CD4-positive, alpha-beta T cell treated with Interferon alpha-2 for 1 hour (primary cell): ENCODE measurements around the gene DPF3.

Source experiments
- DNase-seq, 2 donors: peaks; one replicate each; pipeline ENCODE4 v3.0.0-alpha.2; 2020 to 2022

The DPF3 gene

GRCh38 chr14:72792051-72792788, 101.7 kb downstream of the DPF3 start:
- DNase-seq, result no peak

- DNase-seq, result no peak
Measured at GRCh38 chr14:72790887-72791566, 102.9 kb downstream of the DPF3 start.

- DNase-seq, result no peak
Measured at GRCh38 chr14:72788972-72789728, 104.8 kb downstream of the DPF3 start.

GRCh38 chr14:72788255-72788654, 105.6 kb downstream of the DPF3 start:
- DNase-seq, result no peak

- DNase-seq, result no peak
Measured at GRCh38 chr14:72787841-72788240, 106.1 kb downstream of the DPF3 start.

GRCh38 chr14:72786378-72787350, 107.2 kb downstream of the DPF3 start:
- no peak for DNase-seq

GRCh38 chr14:72783741-72784140, 110.2 kb downstream of the DPF3 start:
- DNase-seq, result no peak

DNA sequence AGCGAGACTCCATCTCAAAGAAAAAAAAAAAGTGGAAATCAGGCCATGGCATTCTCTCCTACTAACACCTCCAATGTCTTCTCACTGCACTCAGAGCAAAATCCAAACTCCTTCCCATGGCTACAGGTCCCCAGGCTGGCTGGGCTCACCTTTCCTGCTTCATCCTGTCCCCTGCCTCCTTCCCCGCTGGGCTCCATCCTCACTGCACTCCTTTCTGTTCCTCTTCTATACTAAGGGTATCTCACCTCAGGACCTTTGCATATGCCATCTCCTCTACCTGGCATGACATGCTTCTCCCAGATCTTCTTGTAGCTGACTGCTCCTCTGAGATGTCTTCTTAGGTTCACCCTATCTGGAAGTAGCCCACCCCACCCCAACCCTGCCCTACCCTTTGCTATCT, 111.1 kb downstream of the DPF3 start:
- no peak for DNase-seq

DNA sequence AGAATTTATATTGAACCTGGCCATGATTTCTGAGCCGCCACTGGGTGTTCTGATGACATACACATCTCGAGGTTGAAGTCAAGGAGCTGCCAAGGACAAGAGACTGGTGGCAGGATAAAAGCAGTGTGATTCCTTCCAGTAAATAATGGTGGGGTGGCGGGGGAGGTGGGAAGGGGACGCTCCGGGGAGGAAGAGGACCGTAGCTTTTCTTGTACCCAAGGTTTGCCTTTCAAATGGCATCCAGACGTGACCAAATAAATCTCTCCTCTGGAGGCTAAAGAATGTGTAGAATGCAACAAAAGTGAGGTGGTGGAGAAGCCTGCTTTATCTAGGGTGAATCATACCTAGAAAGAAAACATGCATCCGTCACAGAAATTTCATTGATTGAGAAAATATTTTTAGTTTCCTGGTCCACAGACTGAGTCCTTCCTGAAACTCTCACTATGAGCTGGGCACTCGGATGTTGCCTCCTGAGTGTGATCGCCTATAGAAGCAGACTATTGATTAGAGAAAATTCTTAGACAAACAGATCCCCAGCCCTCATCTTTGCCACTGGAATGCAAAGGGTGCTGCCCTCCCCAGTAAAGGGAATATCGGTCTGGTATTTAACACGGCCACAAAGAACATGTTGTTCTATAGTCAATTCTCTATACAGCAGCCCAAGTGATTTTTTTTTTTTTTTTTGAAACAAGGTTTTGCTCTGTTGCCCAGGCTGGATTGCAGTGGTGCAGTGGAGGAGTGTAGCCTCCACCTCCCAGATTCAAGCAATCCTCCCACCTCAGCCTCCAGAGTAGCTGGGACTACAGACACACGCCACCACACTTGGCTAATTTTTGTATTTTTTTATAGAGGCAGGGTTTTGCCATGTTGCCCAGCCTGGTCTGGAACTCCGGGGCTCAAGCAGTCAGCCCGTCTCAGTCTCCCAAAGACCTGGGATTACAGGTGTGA, 112.1 kb downstream of the DPF3 start:
- no peak for DNase-seq

DNA sequence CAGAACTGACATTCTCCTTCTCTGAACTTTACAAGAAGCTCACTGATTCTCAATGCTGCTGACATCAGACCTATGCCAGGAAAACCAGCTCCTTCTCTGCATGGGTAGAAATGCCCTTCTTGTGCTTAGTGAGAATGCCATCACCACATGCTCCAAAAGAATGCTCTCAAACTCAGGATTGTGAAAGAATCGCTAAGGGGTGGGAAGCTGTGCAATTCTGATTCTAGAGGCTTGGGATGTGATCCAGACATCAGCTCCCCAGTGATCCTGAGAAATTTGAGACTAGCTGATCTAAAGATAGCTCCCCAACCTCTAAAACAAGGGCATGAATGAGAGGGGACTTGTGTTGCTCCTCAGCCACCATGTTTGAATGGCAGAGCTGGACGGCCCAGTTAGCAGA, 113.2 kb downstream of the DPF3 start:
- no peak for DNase-seq

- DNase-seq, result no peak
Measured at GRCh38 chr14:72779679-72780078, 114.2 kb downstream of the DPF3 start.

- no peak for DNase-seq
Measured at GRCh38 chr14:72777636-72778035, 116.3 kb downstream of the DPF3 start.

GRCh38 chr14:72776701-72777261, 117.1 kb downstream of the DPF3 start:
- no peak for DNase-seq

- no peak for DNase-seq
Measured at GRCh38 chr14:72775923-72776554, 117.9 kb downstream of the DPF3 start.

DNA sequence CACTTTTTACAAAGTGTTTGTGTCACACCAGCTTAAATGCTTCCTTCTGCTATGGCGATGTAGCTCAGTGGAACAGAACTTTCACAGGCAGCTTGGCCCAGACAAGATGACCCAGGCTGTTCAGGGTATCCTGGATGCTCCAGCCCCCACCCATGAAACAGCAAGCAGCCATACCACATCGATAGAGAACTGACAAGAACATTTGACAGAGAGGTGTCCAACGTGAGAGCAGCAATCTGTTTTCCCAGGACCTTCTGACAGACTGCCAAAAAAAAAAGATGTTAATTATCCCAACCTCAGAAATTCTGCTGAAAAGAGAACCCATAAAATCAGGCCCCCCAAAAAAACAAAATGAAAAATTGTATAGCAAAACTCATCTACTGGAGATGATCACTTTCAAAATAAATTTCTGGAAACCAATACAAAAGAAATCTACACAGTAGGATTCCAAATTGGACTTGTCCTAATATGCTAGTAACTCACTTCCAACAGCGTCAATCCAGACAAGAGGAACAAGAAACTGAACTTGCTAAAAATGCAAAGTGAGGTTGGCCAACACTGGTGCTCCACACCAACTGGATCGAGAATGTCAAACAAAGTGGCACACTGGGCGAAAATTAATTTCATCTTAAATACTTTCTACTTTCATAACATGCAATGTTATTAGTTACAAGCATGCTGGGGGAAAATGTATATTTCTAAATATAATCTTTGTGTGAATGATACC, 118.8 kb downstream of the DPF3 start:
- no peak for DNase-seq

- no peak for DNase-seq
Measured at GRCh38 chr14:72774141-72774540, 119.8 kb downstream of the DPF3 start.

DNA sequence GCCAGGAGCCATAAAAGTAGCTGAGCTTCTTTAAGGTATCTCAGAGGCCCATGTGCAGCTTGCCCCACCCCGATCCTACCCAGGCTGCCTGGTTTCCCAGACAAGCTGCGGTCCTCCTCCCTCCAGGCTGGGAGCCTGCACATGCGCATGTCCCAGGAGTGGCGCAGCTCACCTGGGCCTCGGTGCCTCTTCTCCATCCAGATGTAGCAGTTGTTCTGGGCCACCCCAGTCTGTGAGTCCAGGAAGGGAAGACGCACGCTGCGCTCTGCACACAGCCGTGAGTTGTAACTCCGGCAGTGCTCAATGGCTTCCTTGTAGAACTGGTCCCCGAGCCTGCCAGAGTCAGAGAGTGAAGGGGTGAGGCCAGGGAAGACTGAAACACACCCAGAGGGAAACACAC, 122.3 kb downstream of the DPF3 start:
- DNase-seq, result no peak

- DNase-seq, result no peak
Measured at GRCh38 chr14:72766296-72766695, 127.6 kb downstream of the DPF3 start.

DNA sequence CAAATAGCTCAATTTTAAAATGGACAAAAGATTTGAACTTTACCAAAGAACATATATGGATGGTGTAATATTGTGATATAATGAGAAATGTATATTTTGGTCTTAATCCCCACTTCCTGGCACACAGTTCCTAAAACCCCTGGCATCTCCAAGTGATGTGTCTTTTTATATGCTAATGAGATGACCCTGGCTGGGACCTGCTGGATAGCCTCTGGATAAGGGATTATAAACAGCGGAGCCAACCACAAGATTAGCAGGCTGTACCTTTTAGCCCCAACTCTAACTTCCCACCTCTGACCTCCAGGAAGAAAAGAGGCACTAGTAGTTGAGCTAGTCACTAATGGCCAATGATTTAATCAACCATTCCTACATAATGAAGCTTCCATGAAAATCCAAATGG, 130.0 kb downstream of the DPF3 start:
- no peak for DNase-seq

DNA sequence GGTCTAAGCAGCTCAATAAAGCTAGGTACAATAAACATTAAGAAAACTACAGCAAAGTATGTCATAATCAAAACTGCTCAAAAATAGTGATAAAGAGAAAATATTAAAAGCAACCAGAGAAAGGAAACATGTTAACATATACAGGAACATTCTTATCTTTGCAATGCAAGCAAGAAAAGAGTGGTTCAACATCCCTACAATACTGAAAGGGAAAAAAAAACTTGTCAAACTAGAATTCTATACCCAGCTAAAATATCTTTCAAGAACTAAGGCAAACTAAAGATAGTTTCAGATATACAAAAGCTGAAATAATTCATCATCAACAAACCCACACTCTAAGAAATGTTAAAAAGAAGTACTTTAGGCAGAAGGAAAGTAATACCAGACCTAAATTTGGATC, 134.2 kb downstream of the DPF3 start:
- DNase-seq, result no peak
